Measurements from ENCODE around the gene CD4.
"Not testable (repeated sequence)": the region's sequence is repeated elsewhere in the genome, so short reads cannot be mapped to it uniquely, and the experiment has no call there.

The CD4 gene

GRCh38 chr12:6788972-6789924, at the start of gene CD4:
Gene CD4, plus strand, starts transcription at chr12:6789528. Its CDS starts 10,611 bp downstream, at chr12:6800139.
- DNase-seq = peak; percentile 86

GRCh38 chr12:6742080-6742479, 47.2 kb upstream of the CD4 start:
- not testable (repeated sequence) for DNase-seq

GRCh38 chr12:6742834-6743233, 46.5 kb upstream of the CD4 start:
- DNase-seq = peak; percentile 72

- peak; percentile 77 for DNase-seq
These were observed 46.0 kb upstream of the CD4 start for GRCh38 chr12:6743300-6743699.

GRCh38 chr12:6745741-6746525, 43.4 kb upstream of the CD4 start:
- peak; percentile 93 for DNase-seq

GRCh38 chr12:6747216-6747615, 42.1 kb upstream of the CD4 start:
- peak; percentile 71 for DNase-seq

GRCh38 chr12:6748761-6749160, 40.6 kb upstream of the CD4 start:
- DNase-seq = no peak

- DNase-seq = no peak
These were observed 38.8 kb upstream of the CD4 start for GRCh38 chr12:6750506-6750905.

GRCh38 chr12:6751767-6752166, 37.6 kb upstream of the CD4 start:
- DNase-seq = no peak

- no peak for DNase-seq
These were observed 37.0 kb upstream of the CD4 start for GRCh38 chr12:6752167-6752920.

GRCh38 chr12:6752921-6753771, 36.2 kb upstream of the CD4 start, which contains the start of gene MLF2:
Gene MLF2, minus strand, starts transcription at chr12:6753141. Its CDS starts 807 bp downstream, at chr12:6752334.
- peak; percentile 99 for DNase-seq

- peak; percentile 44 for DNase-seq
These were observed 35.5 kb upstream of the CD4 start for GRCh38 chr12:6753772-6754356.

GRCh38 chr12:6754411-6754810, 34.9 kb upstream of the CD4 start:
- peak; percentile 73 for DNase-seq

GRCh38 chr12:6757028-6757690, 32.2 kb upstream of the CD4 start:
- no peak for DNase-seq

- peak; percentile 46 for DNase-seq
These were observed 30.7 kb upstream of the CD4 start for GRCh38 chr12:6758506-6759095.

- no peak for DNase-seq
These were observed 29.6 kb upstream of the CD4 start for GRCh38 chr12:6759741-6760140.

- DNase-seq = no peak
These were observed 25.9 kb upstream of the CD4 start for GRCh38 chr12:6763380-6763779.

- DNase-seq = peak; percentile 83
These were observed 25.1 kb upstream of the CD4 start for GRCh38 chr12:6764011-6764828.

- no peak for DNase-seq
These were observed 24.2 kb upstream of the CD4 start for GRCh38 chr12:6765048-6765633.
